Lung (tissue), 12 donors: ENCODE data around the gene EPAS1. TPM values are rescaled to one million over a fixed set of nuclear protein-coding genes. Genes with fewer than 3 reads are reported as not detected.
A peak's percentile ranks its signal among the peaks of the same experiment; 100 is the strongest.

ENCODE experiments used
- ATAC-seq: fragments of 200-7000 bp; cut with Tn5 transposase; one replicate; pipeline ENCODE4 v1.9.1; 2020; ENCODE audit warnings: moderate number of reproducible peaks; ENCODE audit not compliant: insufficient read depth, low FRiP score
- DNase-seq, 3 donors: peaks; one replicate each; pipeline ENCODE4 v3.0.0-alpha.2; 2013 to 2017
- H3K27ac ChIP-seq, 2 donors: one replicate each; pipeline ENCODE4 v1.5.1; 2013; ENCODE audit warnings: mild to moderate bottlenecking in 2 of 2, moderate library complexity in 2 of 2, control low read depth in 1 of 2, inconsistent platforms in 1 of 2, low read depth in 1 of 2, low read length in 1 of 2
- H3K27me3 ChIP-seq, 3 donors: one replicate each; pipeline ENCODE4 v1.5.1; 2013; ENCODE audit warnings: low read length in 2 of 3; ENCODE audit not compliant: control insufficient read depth in 3 of 3, insufficient read depth in 3 of 3
- H3K36me3 ChIP-seq, 4 donors: one replicate each; pipeline ENCODE4 v1.5.1; 2013; ENCODE audit warnings: low read length in 4 of 4, mild to moderate bottlenecking in 1 of 4, moderate library complexity in 1 of 4; ENCODE audit not compliant: control insufficient read depth in 4 of 4, insufficient read depth in 4 of 4
- H3K4me1 ChIP-seq, 5 donors: one replicate each; pipeline ENCODE4 v1.5.1; 2013; ENCODE audit warnings: low read length in 5 of 5, mild to moderate bottlenecking in 2 of 5, moderate library complexity in 1 of 5; ENCODE audit not compliant: control insufficient read depth in 5 of 5, insufficient read depth in 5 of 5
- H3K4me3 ChIP-seq: one replicate; pipeline ENCODE4 v1.5.1; 2013; ENCODE audit warnings: mild to moderate bottlenecking, control low read depth, moderate library complexity
- H3K9ac ChIP-seq, 2 donors: one replicate each; pipeline ENCODE4 v1.5.1; 2013; ENCODE audit warnings: low read length in 2 of 2, control low read depth in 1 of 2; ENCODE audit not compliant: insufficient read depth in 1 of 2
- H3K9me3 ChIP-seq, 4 donors: one replicate each; pipeline ENCODE4 v1.5.1; 2013; ENCODE audit warnings: low read length in 3 of 4, mild to moderate bottlenecking in 1 of 4, moderate library complexity in 1 of 4; ENCODE audit not compliant: control insufficient read depth in 4 of 4, insufficient read depth in 3 of 4
- WGBS, 2 donors: extraction: QIAGEN DNeasy Blood & Tissue Kit; methylation state at CpG; one replicate each; pipeline ENCODE4 v1.1.7; 2013; 5-methylcytosine and 5-hydroxymethylcytosine counted together
- polyA plus RNA-seq, 2 donors: library from polyadenylated mRNA; stranded (reverse); fragments of 200-250 nt; gene quantifications; one replicate each; pipeline ENCODE4 v1.2.1, GENCODE V29; 2013
- total RNA-seq, 2 donors: library from RNA; depleted of rRNA in 1 of 2; stranded (reverse); fragments of >200 nt in 1 of 2; gene quantifications; one replicate each; pipeline ENCODE4 v1.2.1, GENCODE V29; 2014 to 2021
- TF ChIP-seq, protein P1 (sequence below): IDR thresholded peaks from 2 replicates; pipeline ENCODE4 v1.5.1; 2012; ENCODE audit warnings: mild to moderate bottlenecking; ENCODE audit errors: control extremely low read depth, extremely low read depth
- donor health status: control.
- donor health status: control.
- donor health status: Bipolar disorder and iron deficiency.
- donor health status: healthy.
- donor health status: DM: yes; HTN: yes; CAD: no.

EPAS1 gene
- total and polyA plus RNA-seq, 4 donors = 233 to 1,051 (median 381) TPM

DNA sequence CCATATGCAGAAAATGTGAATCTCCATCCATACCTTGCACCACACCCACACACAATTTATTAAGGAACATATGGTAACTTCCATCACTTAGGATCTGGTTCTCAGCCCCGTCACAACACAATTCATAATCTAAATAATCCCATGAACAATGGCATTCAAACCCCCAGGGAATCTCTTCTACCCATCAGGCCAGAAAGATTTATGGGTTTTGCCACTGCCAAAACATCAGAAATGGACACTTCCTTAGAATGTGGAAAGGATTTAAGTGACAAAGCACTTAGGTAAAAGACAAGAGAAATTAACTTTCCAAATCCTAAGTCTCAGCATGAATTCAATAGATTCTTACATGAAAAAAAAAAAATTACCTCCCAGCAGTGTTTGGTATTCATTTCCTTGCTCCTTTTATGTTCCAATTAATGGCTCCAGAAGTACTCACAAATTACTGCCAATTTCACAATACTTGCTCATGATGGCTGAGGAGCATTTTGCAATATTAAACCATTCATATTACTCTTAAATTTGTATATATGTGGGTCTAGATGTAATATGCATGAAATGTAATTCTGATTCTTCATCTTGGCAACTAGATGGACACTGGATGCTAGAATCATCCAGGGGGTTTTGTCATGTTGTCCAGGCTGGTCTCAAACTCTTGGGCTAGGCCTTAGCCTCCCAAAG is 125.6 kb downstream of the EPAS1 start:
- Histone ChIP-seq H3K27ac (no peak overlapping the region), H3K27me3 (no peaks in the 10 kb centered on the region), H3K9ac (no peak overlapping the region), H3K9me3 (peaks cover 0 to 1% (median 0%) of the 10 kb centered on the region in 4 donors), H3K4me3 (no peak overlapping the region), H3K4me1 (no peaks in the 10 kb centered on the region), H3K36me3 (no peaks in the 10 kb centered on the region)
- DNase-seq = peak in 1 of 3 donors; percentile 43
- ATAC-seq = no peak
- TF ChIP-seq, protein P1, sequence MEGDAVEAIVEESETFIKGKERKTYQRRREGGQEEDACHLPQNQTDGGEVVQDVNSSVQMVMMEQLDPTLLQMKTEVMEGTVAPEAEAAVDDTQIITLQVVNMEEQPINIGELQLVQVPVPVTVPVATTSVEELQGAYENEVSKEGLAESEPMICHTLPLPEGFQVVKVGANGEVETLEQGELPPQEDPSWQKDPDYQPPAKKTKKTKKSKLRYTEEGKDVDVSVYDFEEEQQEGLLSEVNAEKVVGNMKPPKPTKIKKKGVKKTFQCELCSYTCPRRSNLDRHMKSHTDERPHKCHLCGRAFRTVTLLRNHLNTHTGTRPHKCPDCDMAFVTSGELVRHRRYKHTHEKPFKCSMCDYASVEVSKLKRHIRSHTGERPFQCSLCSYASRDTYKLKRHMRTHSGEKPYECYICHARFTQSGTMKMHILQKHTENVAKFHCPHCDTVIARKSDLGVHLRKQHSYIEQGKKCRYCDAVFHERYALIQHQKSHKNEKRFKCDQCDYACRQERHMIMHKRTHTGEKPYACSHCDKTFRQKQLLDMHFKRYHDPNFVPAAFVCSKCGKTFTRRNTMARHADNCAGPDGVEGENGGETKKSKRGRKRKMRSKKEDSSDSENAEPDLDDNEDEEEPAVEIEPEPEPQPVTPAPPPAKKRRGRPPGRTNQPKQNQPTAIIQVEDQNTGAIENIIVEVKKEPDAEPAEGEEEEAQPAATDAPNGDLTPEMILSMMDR = no peak
- WGBS, 2 donors = 82 to 86% methylated on average over 1 of the region's 1 CpG

DNA sequence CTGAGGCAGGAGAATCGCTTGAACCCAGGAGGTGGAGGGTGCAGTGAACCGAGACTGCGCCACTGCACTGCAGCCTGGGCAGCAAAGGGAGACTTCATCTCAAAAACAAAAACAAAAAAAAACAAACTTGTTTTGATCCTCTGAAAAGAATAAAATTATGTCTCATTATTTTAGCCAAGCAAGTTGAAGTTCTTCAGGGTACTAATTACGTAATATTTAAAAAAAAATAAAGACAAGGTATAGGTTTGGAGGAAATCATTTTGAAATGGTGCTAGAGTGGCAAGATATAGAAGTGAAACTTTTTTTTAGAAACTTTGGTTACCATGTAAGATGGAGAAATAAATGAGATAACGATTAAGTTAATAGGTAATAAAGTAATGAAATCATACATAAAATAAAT is 127.7 kb downstream of the EPAS1 start:
- TF ChIP-seq, protein P1 = no peak
- H3K27ac ChIP-seq = no peak overlapping the region
- peaks cover 0 to 1% (median 0%) of the 10 kb centered on the region in 4 donors for H3K9me3 ChIP-seq
- DNase-seq (no peak), ATAC-seq (no peak)
- 77 to 79% methylated on average over 5 of the region's 5 CpGs for WGBS, 2 donors
- H3K4me3 ChIP-seq = no peak overlapping the region
- no peaks in the 10 kb centered on the region for H3K27me3 ChIP-seq
- H3K4me1 ChIP-seq = no peaks in the 10 kb centered on the region
- H3K9ac ChIP-seq = no peak overlapping the region
- no peaks in the 10 kb centered on the region for H3K36me3 ChIP-seq

DNA sequence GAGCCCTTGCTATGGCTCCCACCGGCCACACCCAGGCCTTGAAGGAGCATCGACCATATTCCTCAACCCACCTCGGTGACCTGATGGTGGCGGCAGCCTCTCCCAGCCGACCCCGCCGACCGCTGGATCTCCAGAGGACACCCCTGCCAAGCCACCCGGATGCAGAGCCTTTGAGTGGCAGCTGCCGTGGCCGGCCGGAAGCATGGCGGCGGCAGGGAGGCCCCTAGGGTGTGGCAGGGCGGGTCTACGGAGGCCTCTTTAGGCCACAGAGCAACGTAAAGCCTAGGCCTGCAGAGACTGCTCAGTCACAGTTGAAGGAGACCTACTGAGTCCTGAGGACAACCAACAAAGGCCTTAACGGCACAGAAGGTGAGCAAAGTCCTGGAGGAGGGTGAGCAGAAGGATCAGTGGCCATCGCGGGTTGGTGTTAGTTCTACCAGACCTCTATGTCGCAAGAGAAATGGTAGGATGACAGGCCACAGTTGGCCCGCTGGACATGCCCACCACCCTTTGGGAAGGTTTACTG is 131.8 kb downstream of the EPAS1 start:
- peaks cover 0 to 1% (median 0%) of the 10 kb centered on the region in 5 donors for H3K4me1 ChIP-seq
- no peak overlapping the region for H3K4me3 ChIP-seq
- ATAC-seq = no peak
- H3K27ac ChIP-seq = no peak overlapping the region
- H3K36me3 ChIP-seq = no peaks in the 10 kb centered on the region
- H3K9ac ChIP-seq = no peak overlapping the region
- H3K27me3 ChIP-seq = no peaks in the 10 kb centered on the region
- TF ChIP-seq, protein P1 = no peak
- 96 to 97% methylated on average over 22 of the region's 22 CpGs for WGBS, 2 donors
- DNase-seq = no peak
- no peaks in the 10 kb centered on the region for H3K9me3 ChIP-seq
